Keratinocyte (primary cell): ENCODE results near the gene AHRR. TPM values are rescaled to one million over a fixed set of nuclear protein-coding genes. Genes with fewer than 3 reads are reported as not detected.
A peak's percentile ranks its signal among the peaks of the same experiment; 100 is the strongest.

Experiments used
- DNase-seq: peaks from one replicate; pipeline ENCODE4 v3.0.0-alpha.2; 2011; ENCODE audit warnings: low read depth, missing footprints, low spot score
- FAIRE-seq: peaks from 2 replicates; lab custom pipeline; 2011; peaks lifted over from hg19 to GRCh38; lab: Jason Lieb, UNC
- H2AFZ ChIP-seq: 2 replicates; pipeline ENCODE4 v1.6.0; 2012; ENCODE audit warnings: low read length, control low read depth, inconsistent platforms; ENCODE audit not compliant: control insufficient read depth
- H3K27ac ChIP-seq: 2 replicates; pipeline ENCODE4 v1.5.1; 2011; ENCODE audit warnings: low read length; ENCODE audit not compliant: control insufficient read depth, insufficient read depth
- H3K27me3 ChIP-seq: 3 replicates; pipeline ENCODE4 v1.6.0; 2011; ENCODE audit warnings: low read length; ENCODE audit not compliant: control insufficient read depth, insufficient read depth; ENCODE audit errors: extremely low read depth
- H3K36me3 ChIP-seq, 2 experiments: 2 replicates in 1 of 2; 3 replicates in 1 of 2; pipeline ENCODE4 v1.5.1; 2011; ENCODE audit warnings: low read length in 2 of 2, mild to moderate bottlenecking in 1 of 2; ENCODE audit not compliant: control insufficient read depth in 2 of 2, insufficient read depth in 2 of 2; ENCODE audit errors: extremely low read depth in 1 of 2
- H3K4me1 ChIP-seq: 3 replicates; pipeline ENCODE4 v1.5.1; 2011; ENCODE audit warnings: low read length; ENCODE audit not compliant: control insufficient read depth, insufficient read depth; ENCODE audit errors: extremely low read depth
- H3K4me2 ChIP-seq: 3 replicates; pipeline ENCODE4 v1.6.0; 2011; ENCODE audit warnings: low read depth, low read length; ENCODE audit not compliant: control insufficient read depth, insufficient read depth; ENCODE audit errors: extremely low read depth
- H3K4me3 ChIP-seq, 3 experiments: fragments of 200-600 bp in 1 of 3; sonication (generic) in 1 of 3; 2 replicates in 2 of 3; 3 replicates in 1 of 3; pipeline ENCODE4 v1.5.1; 2011 to 2016; ENCODE audit warnings: low read length in 3 of 3, mild to moderate bottlenecking in 3 of 3, control low read depth in 2 of 3, inconsistent platforms in 1 of 3, low read depth in 1 of 3, mixed read lengths in 1 of 3, mixed run types in 1 of 3, moderate library complexity in 1 of 3; ENCODE audit not compliant: control insufficient read depth in 2 of 3, insufficient read depth in 2 of 3; ENCODE audit errors: extremely low read depth in 1 of 3
- H3K79me2 ChIP-seq: 2 replicates; pipeline ENCODE4 v1.6.0; 2012; ENCODE audit warnings: low read length; ENCODE audit not compliant: control insufficient read depth, insufficient read depth
- H3K9ac ChIP-seq: 3 replicates; pipeline ENCODE4 v1.6.0; 2011; ENCODE audit warnings: low read length; ENCODE audit not compliant: control insufficient read depth, insufficient read depth; ENCODE audit errors: extremely low read depth
- H3K9me1 ChIP-seq: 3 replicates; pipeline ENCODE4 v1.6.0; 2011; ENCODE audit warnings: low read length; ENCODE audit not compliant: control insufficient read depth, insufficient read depth; ENCODE audit errors: extremely low read depth
- H3K9me3 ChIP-seq: 2 replicates; pipeline ENCODE4 v1.5.1; 2012; ENCODE audit warnings: low read depth, low read length; ENCODE audit not compliant: control insufficient read depth
- H4K20me1 ChIP-seq: 3 replicates; pipeline ENCODE4 v1.6.0; 2011; ENCODE audit warnings: low read length; ENCODE audit not compliant: control insufficient read depth, insufficient read depth; ENCODE audit errors: extremely low read depth
- EZH2 ChIP-seq: IDR thresholded peaks from one replicate; pipeline ENCODE4 v1.6.1; 2012; ENCODE audit warnings: inconsistent platforms, mild to moderate bottlenecking, low read length, moderate library complexity
- dilution Hi-C: fragments of 300-500 bp; cut with MboI; formaldehyde crosslinking; loops from one replicate; pipeline ENCODE4 v1.7.0; 2020; ENCODE audit warnings: low sequenced_read_pairs; ENCODE audit not compliant: extremely low pct_ligation_motif_present
- polyA plus RNA-seq, 5 experiments: library from polyadenylated mRNA; depleted of rRNA in 3 of 5; stranded (reverse) in 3 of 5; stranded (forward) in 1 of 5; unstranded in 1 of 5; fragments of >200 nt; gene quantifications; 1 replicate in 1 of 5; 2 replicates in 3 of 5; 3 replicates in 1 of 5; pipeline versions ENCODE4 v1.2.1 to v1.2.3, GENCODE V29; 2011 to 2012; ENCODE audit warnings: missing spikeins in 2 of 5, low read depth in 1 of 5, low replicate concordance in 1 of 5
- TF ChIP-seq, protein P1 (sequence below), 3 experiments: IDR thresholded peaks in 1 of 3; conservative IDR thresholded peaks in 1 of 3; optimal IDR thresholded peaks in 1 of 3; 2 replicates in 2 of 3; 3 replicates in 1 of 3; pipeline versions ENCODE3 to v1.5.1; 2011; ENCODE audit warnings: low read length in 3 of 3, mild to moderate bottlenecking in 3 of 3, moderate library complexity in 2 of 3, control low read depth in 1 of 3, inconsistent platforms in 1 of 3; ENCODE audit not compliant: insufficient read depth in 2 of 3; ENCODE audit errors: extremely low read depth in 1 of 3

The AHRR gene
- polyA plus RNA-seq, 1 donor (not counting 4 experiments of a cell fraction or from before 2014, with no cell fraction given): 0.24 TPM

DNA sequence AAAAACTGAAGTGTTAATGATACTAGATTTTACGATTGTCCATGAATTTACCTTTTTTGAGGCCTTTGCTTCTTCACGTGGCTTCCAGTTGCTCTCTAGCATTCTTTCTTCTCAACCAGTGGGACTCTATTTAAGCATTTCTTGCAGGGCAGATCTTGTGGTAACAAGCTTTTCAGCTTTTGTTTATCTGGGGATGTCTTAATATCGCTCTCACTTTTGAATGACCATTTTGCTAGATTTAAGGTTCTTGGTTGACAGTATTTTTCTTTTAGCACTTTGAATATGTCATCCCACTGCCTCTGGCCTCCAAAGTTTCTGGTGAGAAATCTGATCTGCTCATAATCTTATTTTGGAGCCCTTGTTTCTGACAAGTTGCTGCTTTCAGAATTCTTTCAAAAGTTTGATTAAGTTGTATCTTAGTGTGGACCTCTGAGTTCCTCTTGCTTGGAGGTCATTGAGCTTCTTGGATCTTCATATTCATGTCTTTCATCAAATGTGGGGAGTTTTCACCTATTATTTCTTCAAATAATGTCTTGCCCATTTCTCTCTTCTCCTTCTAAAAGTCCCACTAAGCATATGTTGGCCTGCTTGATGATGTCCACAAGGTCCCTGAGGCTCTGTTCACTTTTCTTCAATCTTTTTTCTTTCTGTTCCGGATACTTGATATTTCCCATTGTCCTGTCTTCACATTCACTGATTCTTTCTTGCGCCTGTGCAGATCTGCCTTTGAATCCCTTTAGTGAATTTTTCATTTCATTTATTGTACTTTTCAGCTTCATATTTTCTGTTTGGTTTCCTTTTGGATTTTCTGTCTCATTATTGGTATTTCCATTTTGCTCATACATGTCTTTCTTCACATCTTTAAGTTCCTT is 130.3 kb downstream of the AHRR start:
- DNase-seq (no peak), FAIRE-seq (no peak)
- Histone ChIP-seq H3K79me2 (peaks cover 18% of the 10 kb centered on the region), H3K4me2 (no peak overlapping the region), H3K27me3 (no peaks in the 10 kb centered on the region), H3K9me1 (no peaks in the 10 kb centered on the region), H2AFZ (no peak overlapping the region), H3K27ac (no peak overlapping the region), H3K36me3 (peaks cover 23 to 26% of the 10 kb centered on the region in 2 experiments), H3K9ac (no peak overlapping the region), H4K20me1 (no peaks in the 10 kb centered on the region), H3K4me1 (peaks cover 15% of the 10 kb centered on the region), H3K9me3 (peaks cover 5% of the 10 kb centered on the region), H3K4me3 (no peak overlapping the region)
- TF ChIP-seq EZH2: no peak
- TF ChIP-seq, protein P1, sequence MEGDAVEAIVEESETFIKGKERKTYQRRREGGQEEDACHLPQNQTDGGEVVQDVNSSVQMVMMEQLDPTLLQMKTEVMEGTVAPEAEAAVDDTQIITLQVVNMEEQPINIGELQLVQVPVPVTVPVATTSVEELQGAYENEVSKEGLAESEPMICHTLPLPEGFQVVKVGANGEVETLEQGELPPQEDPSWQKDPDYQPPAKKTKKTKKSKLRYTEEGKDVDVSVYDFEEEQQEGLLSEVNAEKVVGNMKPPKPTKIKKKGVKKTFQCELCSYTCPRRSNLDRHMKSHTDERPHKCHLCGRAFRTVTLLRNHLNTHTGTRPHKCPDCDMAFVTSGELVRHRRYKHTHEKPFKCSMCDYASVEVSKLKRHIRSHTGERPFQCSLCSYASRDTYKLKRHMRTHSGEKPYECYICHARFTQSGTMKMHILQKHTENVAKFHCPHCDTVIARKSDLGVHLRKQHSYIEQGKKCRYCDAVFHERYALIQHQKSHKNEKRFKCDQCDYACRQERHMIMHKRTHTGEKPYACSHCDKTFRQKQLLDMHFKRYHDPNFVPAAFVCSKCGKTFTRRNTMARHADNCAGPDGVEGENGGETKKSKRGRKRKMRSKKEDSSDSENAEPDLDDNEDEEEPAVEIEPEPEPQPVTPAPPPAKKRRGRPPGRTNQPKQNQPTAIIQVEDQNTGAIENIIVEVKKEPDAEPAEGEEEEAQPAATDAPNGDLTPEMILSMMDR (optimal IDR thresholded peaks at IDR 0.05 in 1 of 3, IDR thresholded peaks at IDR 0.05 in 1 of 3, conservative IDR thresholded peaks at IDR 0.05 in 1 of 3; ENCODE audit: extremely low read depth in 1 of 3, insufficient read depth in 2 of 3, low read length in 3 of 3): no peak
- dilution Hi-C loops: no loop called here

DNA sequence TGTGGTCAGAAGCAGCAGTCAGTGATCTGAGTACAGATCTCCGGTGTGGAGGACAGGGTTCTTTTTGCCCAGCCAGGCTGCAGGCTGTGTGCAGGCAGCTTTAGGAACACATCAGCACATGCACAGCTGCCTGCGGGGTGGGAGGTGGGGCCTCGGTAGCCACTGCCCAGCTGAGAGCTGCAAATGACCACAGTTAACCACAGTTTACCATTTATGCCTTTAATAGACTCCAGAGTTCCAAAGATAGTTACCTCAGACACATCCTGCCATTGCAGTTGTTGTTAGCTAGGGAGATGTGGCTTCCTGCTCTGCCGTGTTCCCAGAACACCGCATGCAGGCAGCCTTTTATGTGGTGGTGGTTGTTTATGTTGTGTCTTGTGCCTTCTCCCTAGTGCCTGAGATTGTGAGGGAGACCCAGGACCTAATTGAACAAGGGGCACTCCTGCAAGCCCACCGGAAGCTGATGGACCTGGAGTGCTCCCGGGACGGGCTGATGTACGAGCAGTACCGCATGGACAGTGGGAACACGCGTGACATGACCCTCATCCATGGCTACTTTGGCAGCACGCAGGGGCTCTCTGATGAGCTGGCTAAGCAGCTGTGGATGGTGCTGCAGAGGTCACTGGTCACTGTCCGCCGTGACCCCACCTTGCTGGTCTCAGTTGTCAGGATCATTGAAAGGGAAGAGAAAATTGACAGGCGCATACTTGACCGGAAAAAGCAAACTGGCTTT is 131.6 kb downstream of the AHRR start:
- DNase-seq (no peak), FAIRE-seq (no peak)
- no peak for TF ChIP-seq EZH2
- TF ChIP-seq, protein P1 (optimal IDR thresholded peaks at IDR 0.05 in 1 of 3, IDR thresholded peaks at IDR 0.05 in 1 of 3, conservative IDR thresholded peaks at IDR 0.05 in 1 of 3; ENCODE audit: extremely low read depth in 1 of 3, insufficient read depth in 2 of 3, low read length in 3 of 3): no peak
- Histone ChIP-seq H3K36me3 (peaks cover 21 to 23% of the 10 kb centered on the region in 2 experiments), H3K4me2 (peak overlapping the region; percentile 45), H3K27ac (peak overlapping the region; percentile 45), H3K27me3 (no peaks in the 10 kb centered on the region), H4K20me1 (no peaks in the 10 kb centered on the region), H3K4me3 (no peak overlapping the region), H3K9ac (peak overlapping the region; percentile 16), H3K4me1 (peaks cover 16% of the 10 kb centered on the region), H3K9me1 (no peaks in the 10 kb centered on the region), H3K79me2 (peaks cover 26% of the 10 kb centered on the region), H3K9me3 (peaks cover 5% of the 10 kb centered on the region), H2AFZ (no peak overlapping the region)
- dilution Hi-C loops: no loop called here
